Right ventricle myocardium superior (tissue), 1 donor: Measurements from ENCODE around the gene MPZL2. TPM values are rescaled to one million over a fixed set of nuclear protein-coding genes. Genes with fewer than 3 reads are reported as not detected.

ENCODE experiments used
- ATAC-seq: fragments of 200-7000 bp; cut with Tn5 transposase; one replicate; pipeline ENCODE4 v1.9.1; 2020; ENCODE audit warnings: mild to moderate bottlenecking; ENCODE audit not compliant: poor library complexity
- DNase-seq: peaks from one replicate; pipeline ENCODE4 v3.0.0-alpha.2; 2020
- intact Hi-C: fragments of 100-400 bp; cut with DNase I; formaldehyde crosslinking; loops from one replicate; pipeline ENCODE4 v1.11.2; 2022
- total RNA-seq: library from RNA; stranded (reverse); fragmentation: NEBNext Ultra II Directional; extraction: Animal tissue kit (Norgen Biotek cat#: 25700); gene quantifications from one replicate; pipeline ENCODE4 v1.2.1, GENCODE V29; 2021
- donor health status: DM: no; HTN: yes; CAD: no; lungs with severe emphysema.

The MPZL2 gene
- total RNA-seq, 1 donor from 2014 or later: 9.8 TPM

GRCh38 chr11:118227865-118228785 lies 36.0 kb downstream of the MPZL2 start:
- ATAC-seq (peak; percentile 64), DNase-seq (no peak)
- intact Hi-C loops: no loop called here

- intact Hi-C loops: no loop called here
- no peak for ATAC-seq
- no peak for DNase-seq
Observed at GRCh38 chr11:118226781-118227180, 37.3 kb downstream of the MPZL2 start.

- no peak for ATAC-seq
- no peak for DNase-seq
- intact Hi-C loops: no loop called here
Observed at GRCh38 chr11:118226296-118226695, 37.8 kb downstream of the MPZL2 start.

GRCh38 chr11:118224511-118225188 lies 39.4 kb downstream of the MPZL2 start, which contains the start of gene JAML:
Gene JAML (minus strand): TSS chr11:118225011. CDS start chr11:118214866, 10,145 bp downstream.
- intact Hi-C loops: no loop called here
- ATAC-seq: peak; percentile 34
- no peak for DNase-seq

GRCh38 chr11:118223992-118224391 lies 40.1 kb downstream of the MPZL2 start:
- intact Hi-C loops: no loop called here
- ATAC-seq: no peak
- DNase-seq: no peak

- no peak for DNase-seq
- intact Hi-C loops: no loop called here
- ATAC-seq: no peak
Observed at GRCh38 chr11:118223570-118223969, 40.5 kb downstream of the MPZL2 start.

GRCh38 chr11:118222437-118222836 lies 41.7 kb downstream of the MPZL2 start:
- no peak for DNase-seq
- ATAC-seq: no peak
- intact Hi-C loops: no loop called here

- intact Hi-C loops: no loop called here
- ATAC-seq: no peak
- no peak for DNase-seq
Observed at GRCh38 chr11:118221419-118221818, 42.7 kb downstream of the MPZL2 start.

GRCh38 chr11:118219732-118220131 lies 44.4 kb downstream of the MPZL2 start:
- ATAC-seq: peak; percentile 34
- intact Hi-C loops: no loop called here
- DNase-seq: no peak

GRCh38 chr11:118219244-118219643 lies 44.9 kb downstream of the MPZL2 start:
- intact Hi-C loops: no loop called here
- no peak for ATAC-seq
- no peak for DNase-seq

- intact Hi-C loops: no loop called here
- ATAC-seq: no peak
Observed at GRCh38 chr11:118217575-118217974, 46.5 kb downstream of the MPZL2 start.

GRCh38 chr11:118216621-118217481 lies 47.2 kb downstream of the MPZL2 start:
- intact Hi-C loops: no loop called here
- no peak for DNase-seq
- no peak for ATAC-seq

More at GRCh38 chr11:118217575-118217974, 46.5 kb downstream of the MPZL2 start:
- DNase-seq: no peak

- intact Hi-C loops: no loop called here
- no peak for ATAC-seq
Observed at GRCh38 chr11:118215765-118216164, 48.3 kb downstream of the MPZL2 start.

GRCh38 chr11:118215262-118215661 lies 48.8 kb downstream of the MPZL2 start:
- intact Hi-C loops: no loop called here
- no peak for ATAC-seq

More at GRCh38 chr11:118215765-118216164, 48.3 kb downstream of the MPZL2 start:
- no peak for DNase-seq

GRCh38 chr11:118214210-118214914 lies 49.7 kb downstream of the MPZL2 start:
- intact Hi-C loops: no loop called here
- ATAC-seq (peak; percentile 45), DNase-seq (no peak)

More at GRCh38 chr11:118215262-118215661, 48.8 kb downstream of the MPZL2 start:
- DNase-seq: no peak

- ATAC-seq: no peak
- no peak for DNase-seq
- intact Hi-C loops: no loop called here
Observed at GRCh38 chr11:118213781-118214180, 50.3 kb downstream of the MPZL2 start.

- intact Hi-C loops: no loop called here
- DNase-seq: no peak
- no peak for ATAC-seq
Observed at GRCh38 chr11:118213201-118213600, 50.9 kb downstream of the MPZL2 start.

GRCh38 chr11:118212781-118213191 lies 51.3 kb downstream of the MPZL2 start:
- DNase-seq (no peak), ATAC-seq (no peak)
- intact Hi-C loops: no loop called here
